ENCODE results near the gene COX4I1.
A peak's percentile ranks its signal among the peaks of the same experiment; 100 is the strongest.
"Not testable (repeated sequence)": the region's sequence is repeated elsewhere in the genome, so short reads cannot be mapped to it uniquely, and the experiment has no call there.

COX4I1 gene

DNA sequence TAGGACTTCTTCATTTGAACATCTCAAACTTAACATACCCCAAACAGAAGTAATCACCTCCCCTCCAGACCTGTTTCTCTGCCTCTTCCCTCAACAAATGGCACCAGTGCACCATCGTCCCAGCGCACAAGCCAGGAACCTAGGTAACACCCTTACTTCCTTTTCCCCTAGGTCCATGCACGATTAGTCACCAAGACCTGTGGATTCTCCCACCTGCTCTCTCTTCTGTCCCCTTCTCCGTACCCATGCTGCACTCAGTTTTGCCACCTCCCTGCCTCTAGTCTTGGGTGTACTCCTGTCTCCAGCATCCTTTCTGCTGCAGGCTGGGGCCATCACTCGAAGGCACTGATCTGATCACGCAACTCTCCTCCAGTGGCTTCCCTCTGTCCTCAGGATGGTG is 3.3 kb upstream of the COX4I1 start:
- in situ Hi-C loops (cut with MboI; ENCODE audit: low pct_unique_long_range_greater_than_20kb, low sequenced_read_pairs): no loop called here
- DNase-seq: no peak

DNA sequence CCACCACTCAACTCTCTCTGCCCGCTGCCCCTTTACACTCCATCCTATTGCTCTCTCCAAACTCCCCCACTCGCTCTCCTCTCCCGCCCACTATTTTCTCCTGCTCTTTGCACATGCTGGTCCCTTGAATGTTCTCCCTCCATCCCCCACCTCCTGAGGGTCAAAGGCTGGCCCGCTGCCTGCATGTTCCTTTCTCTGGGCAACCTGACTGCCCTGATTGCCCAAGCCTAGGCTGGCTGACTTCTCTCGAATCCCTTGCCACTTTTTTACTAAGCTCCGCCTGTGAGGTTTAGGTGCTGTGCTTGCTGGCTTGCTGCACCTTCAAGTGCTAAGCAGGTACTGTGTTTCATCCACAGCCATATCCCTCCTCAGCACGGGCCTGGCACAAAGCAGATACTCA is 2.9 kb upstream of the COX4I1 start:
- in situ Hi-C loops (cut with MboI; ENCODE audit: low pct_unique_long_range_greater_than_20kb, low sequenced_read_pairs): no loop called here
- no peak for DNase-seq

DNA sequence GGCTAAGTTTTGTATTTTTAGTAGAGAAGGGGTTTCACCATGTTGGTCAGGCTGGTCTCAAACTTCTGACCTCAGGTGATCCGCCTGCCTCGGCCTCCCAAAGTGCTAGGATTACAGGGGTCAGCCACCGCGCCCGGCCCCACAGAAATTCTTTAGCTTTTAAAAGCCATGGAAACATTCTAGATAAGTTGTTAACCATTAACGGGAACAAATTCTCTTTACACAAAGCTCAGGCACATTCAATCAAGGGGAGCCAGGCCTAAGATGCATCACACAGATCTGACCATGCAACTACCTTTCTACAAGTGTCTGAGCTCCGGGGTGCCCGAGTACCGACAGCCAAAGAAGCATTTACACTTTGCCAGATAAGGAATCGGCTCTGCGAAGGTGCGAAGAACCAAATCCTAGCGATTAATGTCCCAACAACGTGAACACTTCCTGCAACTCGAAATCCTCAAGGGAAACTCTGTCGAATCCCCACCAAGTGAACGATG is 1.2 kb upstream of the COX4I1 start:
- no peak for DNase-seq
- in situ Hi-C loops (cut with MboI; ENCODE audit: low pct_unique_long_range_greater_than_20kb, low sequenced_read_pairs): no loop called here

- in situ Hi-C loops (cut with MboI; ENCODE audit: low pct_unique_long_range_greater_than_20kb, low sequenced_read_pairs): no loop called here
- peak; percentile 38 for DNase-seq
Measured at GRCh38 chr16:85798901-85799496, 496 bp upstream of the COX4I1 start.

DNA sequence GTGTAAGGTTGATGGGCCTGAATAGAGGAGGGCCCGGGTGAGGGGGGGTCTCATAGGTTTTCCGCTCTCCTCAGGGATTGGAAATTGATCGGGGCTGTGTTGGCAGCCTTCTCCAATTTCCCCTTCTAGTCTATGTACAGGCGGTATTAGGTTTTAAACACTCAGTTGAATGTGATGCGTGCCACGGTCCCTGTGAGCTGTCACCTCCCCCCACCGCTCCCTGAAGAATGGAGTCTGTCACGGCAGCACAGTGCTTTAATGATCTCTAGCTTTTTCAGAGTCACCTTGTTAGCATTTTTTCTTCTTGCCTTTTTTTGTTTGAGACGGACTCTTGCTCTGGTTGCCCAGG is 800 bp downstream of the COX4I1 start:
- in situ Hi-C loops (cut with MboI; ENCODE audit: low pct_unique_long_range_greater_than_20kb, low sequenced_read_pairs): loop anchor here (25.0 kb wide), 1 partner anchor 712 kb away; the partner anchor contains the start of gene FOXF1
- peak; percentile 51 for DNase-seq

DNA sequence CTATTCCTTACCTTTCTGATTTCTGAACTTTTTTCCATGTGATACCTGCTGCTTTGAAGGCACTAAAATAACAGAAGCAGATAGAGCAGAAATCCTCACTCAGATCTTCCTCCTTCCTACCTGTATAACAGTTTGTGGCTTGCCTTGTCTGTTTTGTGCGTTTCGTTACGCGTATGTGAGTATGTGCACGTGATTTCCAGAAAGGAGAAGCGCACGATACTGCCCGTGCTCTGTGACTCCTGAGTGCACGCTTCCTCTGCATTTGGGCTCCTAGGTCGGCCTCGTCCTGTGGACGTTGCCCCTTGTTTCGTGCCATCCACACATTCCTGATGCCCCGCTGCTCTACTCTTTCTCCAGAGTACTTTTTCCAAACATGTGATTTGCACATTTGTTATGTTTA is 4.1 kb downstream of the COX4I1 start:
- DNase-seq: no peak
- in situ Hi-C loops (cut with MboI; ENCODE audit: low pct_unique_long_range_greater_than_20kb, low sequenced_read_pairs): loop anchor here (25.0 kb wide), 1 partner anchor 709 kb away; the partner anchor contains the start of gene FOXF1

DNA sequence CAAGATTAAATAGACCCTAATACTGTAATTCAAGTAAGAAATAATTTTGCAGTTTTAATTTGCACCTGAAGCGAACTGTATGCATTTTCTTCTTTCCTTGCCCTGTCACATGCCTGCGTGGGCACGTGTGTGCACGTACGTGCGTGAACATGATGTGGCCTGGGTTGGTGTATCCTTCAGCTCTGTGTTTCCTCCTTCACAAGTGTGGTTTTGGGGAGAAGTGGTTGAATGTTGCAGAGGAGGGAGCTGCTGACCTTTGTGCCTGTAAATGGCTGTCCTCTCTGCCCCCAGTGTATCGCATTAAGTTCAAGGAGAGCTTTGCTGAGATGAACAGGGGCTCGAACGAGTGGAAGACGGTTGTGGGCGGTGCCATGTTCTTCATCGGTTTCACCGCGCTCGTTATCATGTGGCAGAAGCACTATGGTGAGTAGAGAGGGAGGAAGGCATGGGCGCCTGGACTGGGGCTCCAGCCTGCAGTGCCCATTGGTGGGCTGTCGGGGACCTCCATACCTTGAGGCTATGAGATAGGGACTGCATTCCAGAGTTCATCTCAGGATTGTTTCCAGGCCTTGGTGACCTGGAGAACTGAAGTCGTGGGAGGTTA is 6.0 kb downstream of the COX4I1 start:
- in situ Hi-C loops (cut with MboI; ENCODE audit: low pct_unique_long_range_greater_than_20kb, low sequenced_read_pairs): loop anchor here (25.0 kb wide), 1 partner anchor 707 kb away; the partner anchor contains the start of gene FOXF1
- no peak for DNase-seq

GRCh38 chr16:85806539-85806938 is 7.0 kb downstream of the COX4I1 start:
- no peak for DNase-seq
- in situ Hi-C loops (cut with MboI; ENCODE audit: low pct_unique_long_range_greater_than_20kb, low sequenced_read_pairs): loop anchor here (25.0 kb wide), 1 partner anchor 706 kb away; the partner anchor contains the start of gene FOXF1

- in situ Hi-C loops (cut with MboI; ENCODE audit: low pct_unique_long_range_greater_than_20kb, low sequenced_read_pairs): loop anchor here (25.0 kb wide), 1 partner anchor 705 kb away; the partner anchor contains the start of gene FOXF1
Measured at GRCh38 chr16:85807340-85807739, 7.8 kb downstream of the COX4I1 start.

GRCh38 chr16:85808104-85808503 is 8.6 kb downstream of the COX4I1 start:
- in situ Hi-C loops (cut with MboI; ENCODE audit: low pct_unique_long_range_greater_than_20kb, low sequenced_read_pairs): loop anchor here (25.0 kb wide), 1 partner anchor 704 kb away; the partner anchor contains the start of gene FOXF1
- DNase-seq: not testable (repeated sequence)

More at GRCh38 chr16:85807340-85807739, 7.8 kb downstream of the COX4I1 start:
- DNase-seq: not testable (repeated sequence)

- in situ Hi-C loops (cut with MboI; ENCODE audit: low pct_unique_long_range_greater_than_20kb, low sequenced_read_pairs): loop anchor here (25.0 kb wide), 1 partner anchor 703 kb away; the partner anchor contains the start of gene FOXF1
- no peak for DNase-seq
Measured at GRCh38 chr16:85808926-85809325, 9.4 kb downstream of the COX4I1 start.

GRCh38 chr16:85809645-85810044 is 10.2 kb downstream of the COX4I1 start:
- in situ Hi-C loops (cut with MboI; ENCODE audit: low pct_unique_long_range_greater_than_20kb, low sequenced_read_pairs): loop anchor here (25.0 kb wide), 1 partner anchor 703 kb away; the partner anchor contains the start of gene FOXF1

GRCh38 chr16:85810097-85810741 is 10.7 kb downstream of the COX4I1 start:
- DNase-seq: no peak
- in situ Hi-C loops (cut with MboI; ENCODE audit: low pct_unique_long_range_greater_than_20kb, low sequenced_read_pairs): loop anchor here (25.0 kb wide), 1 partner anchor 702 kb away; the partner anchor contains the start of gene FOXF1

More at GRCh38 chr16:85809645-85810044, 10.2 kb downstream of the COX4I1 start:
- no peak for DNase-seq

DNA sequence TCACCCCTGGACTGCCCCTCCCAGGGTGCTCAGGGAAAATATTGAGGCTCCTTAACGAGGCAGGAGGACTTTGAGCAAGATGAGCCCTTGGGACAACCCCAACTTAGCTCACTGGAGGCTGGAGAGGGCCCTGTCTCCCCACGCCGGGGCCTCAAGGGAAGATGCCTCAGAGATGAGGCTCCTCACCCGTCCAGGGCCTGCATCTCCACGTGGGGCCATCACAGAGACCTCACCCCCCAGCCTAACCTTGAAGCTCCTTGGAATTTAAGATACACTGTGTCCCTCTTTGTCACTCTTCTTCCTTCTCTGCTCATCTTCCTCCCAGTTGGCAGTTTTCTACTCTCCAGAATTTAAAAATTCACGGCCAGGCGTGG is 11.2 kb downstream of the COX4I1 start:
- DNase-seq: no peak
- in situ Hi-C loops (cut with MboI; ENCODE audit: low pct_unique_long_range_greater_than_20kb, low sequenced_read_pairs): loop anchor here (25.0 kb wide), 1 partner anchor 702 kb away; the partner anchor contains the start of gene FOXF1

DNA sequence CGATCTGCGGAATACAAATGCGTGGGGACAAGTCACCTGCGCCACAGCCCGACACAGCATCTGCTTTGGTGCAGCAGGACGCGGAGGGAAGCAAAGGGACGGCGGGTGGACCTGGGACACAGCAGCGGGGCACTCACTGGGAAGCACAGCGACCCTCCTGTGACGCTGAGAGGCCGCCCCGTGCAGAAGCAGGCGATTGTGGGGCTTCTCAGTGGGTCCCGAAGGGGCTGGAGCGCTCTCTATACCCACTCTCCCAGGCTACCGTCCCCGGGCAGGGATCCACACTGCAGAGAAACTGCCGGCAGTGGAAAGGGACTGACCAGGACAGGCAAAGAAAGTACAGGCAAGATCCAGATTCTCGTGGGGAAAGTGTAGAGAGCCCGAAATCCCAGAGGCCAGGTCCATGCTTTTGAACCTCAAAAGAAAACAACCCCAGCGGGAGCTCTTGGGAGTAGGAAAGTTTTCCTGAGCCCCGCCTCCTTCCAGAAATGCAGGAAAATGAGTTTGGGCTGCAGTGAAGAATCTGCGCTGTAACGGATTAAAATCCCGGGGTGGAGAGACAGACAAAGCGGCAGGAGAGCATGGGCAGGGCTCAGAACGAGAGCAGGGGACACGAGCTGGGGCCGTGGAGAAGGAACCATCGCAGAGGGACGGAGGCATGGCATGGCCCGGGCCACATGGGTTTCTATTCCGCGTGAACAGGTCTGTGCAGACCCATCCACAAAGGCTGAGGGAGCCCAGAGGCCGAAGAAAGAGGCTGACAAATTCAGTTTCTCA is 12.7 kb downstream of the COX4I1 start:
- no peak for DNase-seq
- in situ Hi-C loops (cut with MboI; ENCODE audit: low pct_unique_long_range_greater_than_20kb, low sequenced_read_pairs): loop anchor here (25.0 kb wide), 1 partner anchor 700 kb away; the partner anchor contains the start of gene FOXF1

GRCh38 chr16:85812811-85813700 is 13.6 kb downstream of the COX4I1 start:
- DNase-seq: no peak
- in situ Hi-C loops (cut with MboI; ENCODE audit: low pct_unique_long_range_greater_than_20kb, low sequenced_read_pairs): loop anchor here (25.0 kb wide), 1 partner anchor 699 kb away; the partner anchor contains the start of gene FOXF1

DNA sequence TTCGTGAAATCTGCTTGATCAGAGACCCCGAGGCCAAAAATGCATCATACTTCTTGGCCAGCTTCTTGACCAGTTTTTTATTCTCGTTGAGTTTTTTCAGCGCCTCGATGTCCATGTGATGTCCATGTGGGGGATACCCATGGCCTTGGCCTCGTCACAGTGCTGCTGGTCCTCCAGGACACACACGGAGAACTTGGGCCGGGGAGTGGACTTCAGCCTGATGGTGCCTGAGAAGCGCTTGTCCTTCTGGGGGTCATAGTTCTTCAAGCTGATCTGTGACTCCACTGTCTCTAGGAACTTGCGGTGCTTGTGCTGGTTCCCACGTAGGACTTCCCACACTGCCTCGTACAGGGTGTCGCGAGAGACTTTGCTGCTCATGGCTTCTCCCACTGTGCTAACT is 16.7 kb downstream of the COX4I1 start:
- in situ Hi-C loops (cut with MboI; ENCODE audit: low pct_unique_long_range_greater_than_20kb, low sequenced_read_pairs): loop anchor here (25.0 kb wide), 1 partner anchor 696 kb away; the partner anchor contains the start of gene FOXF1

DNA sequence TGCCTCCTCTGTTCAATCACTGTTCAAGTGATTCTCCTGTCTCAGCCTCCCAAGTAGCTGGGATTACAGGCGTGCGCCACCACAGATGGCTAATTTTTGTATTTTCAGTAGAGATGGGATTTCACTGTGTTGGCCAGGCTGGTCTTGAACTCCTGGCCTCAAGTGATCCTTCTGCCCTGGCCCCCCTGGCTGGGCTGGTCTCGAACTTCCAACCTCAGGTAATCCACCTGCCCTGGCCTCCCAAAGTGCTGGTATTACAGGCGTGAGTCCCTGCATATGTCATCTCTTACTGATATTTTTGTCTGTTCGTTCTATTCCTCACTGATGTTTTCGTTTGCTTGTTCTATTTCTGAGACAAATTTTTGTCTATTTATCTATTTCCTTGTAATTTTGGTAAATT is 17.7 kb downstream of the COX4I1 start:
- not testable (repeated sequence) for DNase-seq
- in situ Hi-C loops (cut with MboI; ENCODE audit: low pct_unique_long_range_greater_than_20kb, low sequenced_read_pairs): loop anchor here (25.0 kb wide), 1 partner anchor 695 kb away; the partner anchor contains the start of gene FOXF1

More for the DNA sequence above, 16.7 kb downstream of the COX4I1 start:
- DNase-seq: no peak

Measured in KBM-7 (cell line).